K562 (cell line): ENCODE data around the gene BTBD2. TPM values are rescaled to one million over a fixed set of nuclear protein-coding genes. Genes with fewer than 3 reads are reported as not detected.

Source experiments
- EGR1 ChIP-seq: fragments of 450-650 bp; conservative IDR thresholded peaks from 2 replicates; pipeline ENCODE4 v1.6.1; 2017; ENCODE audit warnings: mild to moderate bottlenecking
- HDGF ChIP-seq: fragments of 450-650 bp; IDR thresholded peaks from 2 replicates; pipeline ENCODE4 v1.6.1; 2016
- HINFP ChIP-seq: fragments of 450-650 bp; conservative IDR thresholded peaks from 2 replicates; pipeline ENCODE4 v1.6.1; 2016; ENCODE audit warnings: missing genetic modification characterization, low read depth, mild to moderate bottlenecking, control low read depth, missing compliant biosample characterization
- ID3 ChIP-seq, 2 experiments: fragments of 250-450 bp in 1 of 2; fragments of 450-650 bp in 1 of 2; sonication (Bioruptor Pico) in 1 of 2; IDR thresholded peaks; 2 replicates each; pipeline versions ENCODE4 v1.6.1 to v1.8.0; 2016 to 2021; ENCODE audit warnings: mild to moderate bottlenecking in 2 of 2, moderate library complexity in 2 of 2, missing compliant biosample characterization in 1 of 2, missing genetic modification characterization in 1 of 2
- PATZ1 ChIP-seq: fragments of 250-450 bp; sonication (Bioruptor Pico); IDR thresholded peaks from 2 replicates; pipeline ENCODE4 v1.5.0; 2020; ENCODE audit warnings: mild to moderate bottlenecking, borderline replicate concordance
- RBFOX2 ChIP-seq: fragments of 200-400 bp; formaldehyde crosslinking; IDR thresholded peaks from 2 replicates; pipeline ENCODE4 v1.6.1; 2017; ENCODE audit warnings: low read depth, mild to moderate bottlenecking, low read length, moderate library complexity
- SUPT5H ChIP-seq: fragments of 450-650 bp; IDR thresholded peaks from 2 replicates; pipeline ENCODE4 v1.6.1; 2016
- TSHZ1 ChIP-seq: fragments of 250-450 bp; sonication (Bioruptor Pico); IDR thresholded peaks from 2 replicates; pipeline ENCODE4 v1.4.0; 2020; ENCODE audit warnings: mild to moderate bottlenecking, moderate library complexity
- ZBTB49 ChIP-seq: sonication (generic); formaldehyde crosslinking; IDR thresholded peaks from 2 replicates; pipeline ENCODE4 v1.8.0; 2022; ENCODE audit warnings: missing genetic modification reagents, mild to moderate bottlenecking, borderline replicate concordance
- ZC3H4 ChIP-seq: sonication (generic); formaldehyde crosslinking; IDR thresholded peaks from 2 replicates; pipeline ENCODE4 v1.9.0; 2021; ENCODE audit warnings: missing genetic modification reagents, borderline replicate concordance
- ZNF398 ChIP-seq: fragments of 250-450 bp; sonication (Bioruptor Pico); IDR thresholded peaks from 2 replicates; pipeline ENCODE4 v1.8.0; 2021; ENCODE audit warnings: moderate library complexity, mild to moderate bottlenecking, inconsistent platforms
- polyA plus RNA-seq, 8 experiments: library from polyadenylated mRNA; depleted of rRNA in 4 of 8; stranded (reverse) in 5 of 8; unstranded in 3 of 8; fragments of >200 nt; fragmentation: Nextera tagmentation in 2 of 8; fragmentation: Illumina TruSeq in 1 of 8; extraction: Ambion mirVana in 2 of 8; extraction: Trizol in 1 of 8; gene quantifications; 2 replicates each; pipeline versions ENCODE4 v1.2.1 to v1.2.3, GENCODE V29; 2011 to 2014; ENCODE audit warnings: inconsistent platforms in 1 of 8, missing spikeins in 1 of 8
- total RNA-seq, 7 experiments: library from RNA; depleted of rRNA in 6 of 7; stranded (reverse); fragments of >200 nt in 6 of 7; fragmentation: Illumina TruSeq in 2 of 7; extraction: Trizol in 2 of 7; gene quantifications; 2 replicates each; pipeline versions ENCODE4 v1.2.1 to v1.2.3, GENCODE V29; 2011 to 2021; ENCODE audit warnings: low replicate concordance in 1 of 7

The BTBD2 gene
- total and polyA plus RNA-seq, 9 of the 15 experiments (the other 6 are each of a cell fraction or from before 2014, with no cell fraction given) = 0.10 to 15.6 (median 6.9) TPM

- TF ChIP-seq ZBTB49 = no peak
- no peak for TF ChIP-seq TSHZ1 (CRISPR knock-in tag)
- TF ChIP-seq ZC3H4 (CRISPR knock-in tag) = 0 out of 2 replicates have a peak, but pooled peaks have one; percentile 34
- TF ChIP-seq EGR1 = peak; percentile 28; the same call in 1 of the 2 replicates
- TF ChIP-seq ID3 (CRISPR knock-in tag; IDR thresholded peaks at IDR 0.05) = no peak
- peak; percentile 67 for TF ChIP-seq ID3 (tag; IDR thresholded peaks at IDR 0.05)
- TF ChIP-seq PATZ1 (CRISPR knock-in tag) = peak; percentile 37; the same call in 1 of the 2 replicates
- TF ChIP-seq HDGF = no peak
- no peak for TF ChIP-seq HINFP
- TF ChIP-seq SUPT5H = peak; percentile 16; the same call in 1 of the 2 replicates
- TF ChIP-seq ZNF398 (CRISPR knock-in tag) = no peak
- TF ChIP-seq RBFOX2 = peak; percentile 57
Measured at GRCh38 chr19:2042485-2043250, 27.2 kb upstream of the BTBD2 start (continued).
